Prostate gland (tissue), 2 donors: Measurements from ENCODE around the gene KCNQ5. TPM values are rescaled to one million over a fixed set of nuclear protein-coding genes. Genes with fewer than 3 reads are reported as not detected.

ENCODE experiments used
- DNase-seq: peaks from one replicate; pipeline ENCODE4 v3.0.0-alpha.2; 2019; ENCODE audit warnings: low spot score
- H3K27ac ChIP-seq, 2 donors: fragments of 200-600 bp; sonication (generic); 2 replicates each; pipeline ENCODE4 v1.5.1; 2017 to 2019
- H3K27me3 ChIP-seq: fragments of 200-600 bp; sonication (generic); replicated peaks from 2 replicates; pipeline ENCODE4 v1.5.1; 2019; ENCODE audit not compliant: insufficient read depth
- H3K36me3 ChIP-seq, 2 donors: fragments of 200-600 bp; sonication (generic); 1 replicate in 1 of 2; 2 replicates in 1 of 2; pipeline versions ENCODE4 v1.5.1 to v1.8.1; 2017 to 2019
- H3K4me1 ChIP-seq: fragments of 200-600 bp; sonication (generic); replicated peaks from 2 replicates; pipeline ENCODE4 v1.5.1; 2019
- H3K4me3 ChIP-seq, 2 donors: fragments of 200-600 bp; sonication (generic); 2 replicates each; pipeline ENCODE4 v1.5.1; 2017 to 2019
- H3K9me3 ChIP-seq: fragments of 200-600 bp; sonication (generic); 2 replicates; pipeline ENCODE4 v1.5.1; 2017
- CTCF ChIP-seq, 4 experiments: fragments of 200-600 bp in 2 of 4; fragments of 450-650 bp in 2 of 4; sonication (generic) in 2 of 4; IDR thresholded peaks; 1 replicate in 3 of 4; 2 replicates in 1 of 4; pipeline ENCODE4 v1.5.1; 2016 to 2019; ENCODE audit warnings: antibody characterized with exemption in 4 of 4, mild to moderate bottlenecking in 2 of 4, moderate library complexity in 2 of 4
- POLR2A ChIP-seq: fragments of 450-650 bp; IDR thresholded peaks from one replicate; pipeline ENCODE4 v1.6.1; 2016; ENCODE audit warnings: antibody characterized with exemption, mild to moderate bottlenecking
- POLR2AphosphoS5 ChIP-seq: sonication (generic); formaldehyde crosslinking; IDR thresholded peaks from one replicate; pipeline ENCODE4 v1.6.1; 2017; ENCODE audit warnings: antibody characterized with exemption
- WGBS: methylation state at CpG from one replicate; pipeline ENCODE4 v1.1.5; 2018; 5-methylcytosine and 5-hydroxymethylcytosine counted together
- intact Hi-C: fragments of 100-400 bp; cut with DNase I; formaldehyde crosslinking; loops from one replicate; pipeline ENCODE4 v1.14.2; 2022
- total RNA-seq, 2 donors: library from RNA; depleted of rRNA; stranded (reverse); fragments of >200 nt; gene quantifications; one replicate each; pipeline ENCODE4 v1.1.0, GENCODE V29; 2016

KCNQ5 gene
- total RNA-seq, 2 donors from 2014 or later: 3.6 to 4.1 TPM

GRCh38 chr6:72966628-72967280 is 344.9 kb downstream of the KCNQ5 start:
- WGBS: 85% methylated on average over 1 of the region's 1 CpG
- H3K27ac ChIP-seq: no peak overlapping the region
- H3K36me3 ChIP-seq: no peaks in the 10 kb centered on the region
- intact Hi-C loops: no loop called here
- no peaks in the 10 kb centered on the region for H3K27me3 ChIP-seq
- TF ChIP-seq POLR2A (no peak), POLR2AphosphoS5 (no peak), CTCF (IDR thresholded peaks at IDR 0.05) (no peak)
- no peaks in the 10 kb centered on the region for H3K9me3 ChIP-seq
- H3K4me1 ChIP-seq: no peaks in the 10 kb centered on the region
- DNase-seq: no peak
- H3K4me3 ChIP-seq: no peak overlapping the region

GRCh38 chr6:72967329-72967728 is 345.5 kb downstream of the KCNQ5 start:
- no peak overlapping the region for H3K4me3 ChIP-seq
- intact Hi-C loops: no loop called here
- no peaks in the 10 kb centered on the region for H3K27me3 ChIP-seq
- H3K27ac ChIP-seq: no peak overlapping the region
- no peaks in the 10 kb centered on the region for H3K36me3 ChIP-seq
- H3K4me1 ChIP-seq: no peaks in the 10 kb centered on the region
- TF ChIP-seq POLR2A: no peak
- no peak for DNase-seq
- H3K9me3 ChIP-seq: no peaks in the 10 kb centered on the region
- WGBS: 100% methylated on average over 1 of the region's 1 CpG

- Histone ChIP-seq H3K27ac (no peak overlapping the region), H3K9me3 (no peaks in the 10 kb centered on the region), H3K27me3 (no peaks in the 10 kb centered on the region), H3K4me1 (no peaks in the 10 kb centered on the region), H3K36me3 (no peaks in the 10 kb centered on the region), H3K4me3 (no peak overlapping the region)
- no peak for DNase-seq
- WGBS: 86% methylated on average over 1 of the region's 1 CpG
- TF ChIP-seq CTCF (IDR thresholded peaks at IDR 0.05): no peak
- intact Hi-C loops: no loop called here
Measured at GRCh38 chr6:72968704-72969103, 346.8 kb downstream of the KCNQ5 start.

- TF ChIP-seq CTCF (IDR thresholded peaks at IDR 0.05) (no peak), POLR2AphosphoS5 (no peak), POLR2A (no peak)
- Histone ChIP-seq H3K27me3 (no peaks in the 10 kb centered on the region), H3K9me3 (no peaks in the 10 kb centered on the region), H3K4me3 (no peak overlapping the region), H3K4me1 (no peaks in the 10 kb centered on the region), H3K36me3 (no peaks in the 10 kb centered on the region), H3K27ac (no peak overlapping the region)
- WGBS: 61% methylated on average over 2 of the region's 2 CpGs
- no peak for DNase-seq
- intact Hi-C loops: no loop called here
Measured at GRCh38 chr6:72969666-72970065, 347.8 kb downstream of the KCNQ5 start.

- no peak overlapping the region for H3K27ac ChIP-seq
- no peaks in the 10 kb centered on the region for H3K9me3 ChIP-seq
- no peaks in the 10 kb centered on the region for H3K4me1 ChIP-seq
- TF ChIP-seq POLR2AphosphoS5 (no peak), CTCF (IDR thresholded peaks at IDR 0.05) (no peak), POLR2A (no peak)
- no peaks in the 10 kb centered on the region for H3K36me3 ChIP-seq
- H3K27me3 ChIP-seq: no peaks in the 10 kb centered on the region
- DNase-seq: no peak
- intact Hi-C loops: no loop called here
- no peak overlapping the region for H3K4me3 ChIP-seq
Measured at GRCh38 chr6:72972579-72972978, 350.7 kb downstream of the KCNQ5 start.
